Adipocyte (in vitro differentiated cells): ENCODE results near the gene ELAC1.

Source experiments
- DNase-seq: peaks from one replicate; pipeline ENCODE4 v3.0.0-alpha.2; 2015; ENCODE audit warnings: low read depth
- H3K27me3 ChIP-seq: replicated peaks from 2 replicates; pipeline ENCODE4 v1.7.0; 2013; ENCODE audit warnings: mild to moderate bottlenecking, low read length, moderate library complexity; ENCODE audit not compliant: control insufficient read depth, insufficient read depth
- H3K36me3 ChIP-seq: 2 replicates; pipeline ENCODE4 v1.7.0; 2013; ENCODE audit warnings: low read length, mild to moderate bottlenecking, moderate library complexity; ENCODE audit not compliant: control insufficient read depth, insufficient read depth, severe bottlenecking
- H3K4me1 ChIP-seq: 2 replicates; pipeline ENCODE4 v1.7.0; 2013; ENCODE audit warnings: mild to moderate bottlenecking, low read length, moderate library complexity; ENCODE audit not compliant: control insufficient read depth, insufficient read depth
- H3K4me3 ChIP-seq: 2 replicates; pipeline ENCODE4 v1.7.0; 2013; ENCODE audit warnings: mild to moderate bottlenecking, low read length, moderate library complexity
- H3K9ac ChIP-seq: 2 replicates; pipeline ENCODE4 v1.7.0; 2013; ENCODE audit warnings: mild to moderate bottlenecking, low read length, moderate library complexity
- H3K9me3 ChIP-seq: 2 replicates; pipeline ENCODE4 v1.7.0; 2013; ENCODE audit warnings: mild to moderate bottlenecking, low read length, moderate library complexity; ENCODE audit not compliant: control insufficient read depth

The ELAC1 gene

GRCh38 chr18:50967714-50968661 lies at the start of gene ELAC1:
TSS of gene ELAC1 (plus strand) at chr18:50968040. CDS start at chr18:50974405, 6,365 bp downstream.
- peak; percentile 90 for DNase-seq
- peaks cover 17% of the 10 kb centered on the region for H3K4me1 ChIP-seq
- H3K9ac ChIP-seq = peak within 1 kb of the TSS; percentile 95

GRCh38 chr18:50918153-50918552 lies 49.7 kb upstream of the ELAC1 start:
- H3K4me3 ChIP-seq = no peak overlapping the region
- H3K9me3 ChIP-seq = no peaks in the 10 kb centered on the region
- no peak for DNase-seq
- H3K36me3 ChIP-seq = peaks cover 30% of the 10 kb centered on the region
- peaks cover 5% of the 10 kb centered on the region for H3K4me1 ChIP-seq
- H3K27me3 ChIP-seq = no peaks in the 10 kb centered on the region
- H3K9ac ChIP-seq = no peak overlapping the region

More at GRCh38 chr18:50967714-50968661, at the start of gene ELAC1:
- Histone ChIP-seq H3K27me3 (no peaks in the 10 kb centered on the region), H3K36me3 (no peaks in the 10 kb centered on the region), H3K9me3 (peaks cover 5% of the 10 kb centered on the region), H3K4me3 (peak within 1 kb of the TSS; percentile 83)

GRCh38 chr18:50924372-50924771 lies 43.5 kb upstream of the ELAC1 start:
- no peak overlapping the region for H3K9ac ChIP-seq
- peaks cover 11% of the 10 kb centered on the region for H3K9me3 ChIP-seq
- peaks cover 39% of the 10 kb centered on the region for H3K36me3 ChIP-seq
- peak; percentile 50 for DNase-seq
- no peaks in the 10 kb centered on the region for H3K4me1 ChIP-seq
- no peaks in the 10 kb centered on the region for H3K27me3 ChIP-seq
- no peak overlapping the region for H3K4me3 ChIP-seq

GRCh38 chr18:50926521-50926920 lies 41.3 kb upstream of the ELAC1 start:
- H3K36me3 ChIP-seq = peaks cover 40% of the 10 kb centered on the region
- no peak for DNase-seq
- H3K9ac ChIP-seq = no peak overlapping the region
- peaks cover 11% of the 10 kb centered on the region for H3K9me3 ChIP-seq
- H3K4me3 ChIP-seq = no peak overlapping the region
- no peaks in the 10 kb centered on the region for H3K27me3 ChIP-seq
- H3K4me1 ChIP-seq = no peaks in the 10 kb centered on the region

- Histone ChIP-seq H3K4me3 (no peak overlapping the region), H3K4me1 (no peaks in the 10 kb centered on the region), H3K36me3 (peaks cover 34% of the 10 kb centered on the region), H3K27me3 (no peaks in the 10 kb centered on the region), H3K9me3 (peaks cover 11% of the 10 kb centered on the region), H3K9ac (no peak overlapping the region)
- no peak for DNase-seq
These were observed 39.3 kb upstream of the ELAC1 start for GRCh38 chr18:50928551-50928950.

GRCh38 chr18:50933684-50934083 lies 34.2 kb upstream of the ELAC1 start:
- no peaks in the 10 kb centered on the region for H3K9me3 ChIP-seq
- H3K4me1 ChIP-seq = no peaks in the 10 kb centered on the region
- H3K4me3 ChIP-seq = no peak overlapping the region
- DNase-seq = no peak
- H3K9ac ChIP-seq = no peak overlapping the region
- H3K27me3 ChIP-seq = no peaks in the 10 kb centered on the region
- peaks cover 13% of the 10 kb centered on the region for H3K36me3 ChIP-seq

GRCh38 chr18:50934545-50935211 lies 33.2 kb upstream of the ELAC1 start:
- Histone ChIP-seq H3K9me3 (no peaks in the 10 kb centered on the region), H3K36me3 (peaks cover 9% of the 10 kb centered on the region), H3K4me1 (no peaks in the 10 kb centered on the region), H3K9ac (no peak overlapping the region), H3K4me3 (no peak overlapping the region), H3K27me3 (no peaks in the 10 kb centered on the region)
- DNase-seq = no peak

- Histone ChIP-seq H3K9me3 (no peaks in the 10 kb centered on the region), H3K9ac (no peak overlapping the region), H3K4me1 (no peaks in the 10 kb centered on the region), H3K4me3 (no peak overlapping the region), H3K27me3 (no peaks in the 10 kb centered on the region), H3K36me3 (peaks cover 8% of the 10 kb centered on the region)
- no peak for DNase-seq
These were observed 32.2 kb upstream of the ELAC1 start for GRCh38 chr18:50935493-50936191.

GRCh38 chr18:50937183-50937582 lies 30.7 kb upstream of the ELAC1 start:
- H3K9me3 ChIP-seq = no peaks in the 10 kb centered on the region
- H3K9ac ChIP-seq = no peak overlapping the region
- H3K4me1 ChIP-seq = no peaks in the 10 kb centered on the region
- H3K27me3 ChIP-seq = no peaks in the 10 kb centered on the region
- H3K36me3 ChIP-seq = peaks cover 8% of the 10 kb centered on the region
- no peak for DNase-seq
- no peak overlapping the region for H3K4me3 ChIP-seq

- H3K27me3 ChIP-seq = no peaks in the 10 kb centered on the region
- DNase-seq = no peak
- H3K9me3 ChIP-seq = no peaks in the 10 kb centered on the region
- peaks cover 12% of the 10 kb centered on the region for H3K36me3 ChIP-seq
- no peaks in the 10 kb centered on the region for H3K4me1 ChIP-seq
- H3K9ac ChIP-seq = no peak overlapping the region
- no peak overlapping the region for H3K4me3 ChIP-seq
These were observed 28.9 kb upstream of the ELAC1 start for GRCh38 chr18:50938912-50939311.
